Fibroblast of lung (primary cell): ENCODE measurements around the gene OR13C2. TPM values are rescaled to one million over a fixed set of nuclear protein-coding genes. Genes with fewer than 3 reads are reported as not detected.

ENCODE experiments used
- DNase-seq, 2 donors: peaks; one replicate each; pipeline versions ENCODE4 v3.0.0 to v3.0.0-alpha.2; 2010; ENCODE audit warnings: low read depth in 2 of 2
- H2AFZ ChIP-seq: 2 replicates; pipeline ENCODE4 v1.5.1; 2012; ENCODE audit warnings: low read length, control low read depth, inconsistent platforms
- H3K27ac ChIP-seq: 2 replicates; pipeline ENCODE4 v1.5.1; 2011; ENCODE audit warnings: low read length, control low read depth; ENCODE audit not compliant: insufficient read depth
- H3K27me3 ChIP-seq: 2 replicates; pipeline ENCODE4 v1.5.1; 2011; ENCODE audit warnings: mild to moderate bottlenecking, low read length; ENCODE audit not compliant: control insufficient read depth, insufficient read depth
- H3K36me3 ChIP-seq: 2 replicates; pipeline ENCODE4 v1.5.1; 2011; ENCODE audit warnings: low read length; ENCODE audit not compliant: control insufficient read depth, insufficient read depth
- H3K4me1 ChIP-seq: 2 replicates; pipeline ENCODE4 v1.5.1; 2011; ENCODE audit warnings: low read length; ENCODE audit not compliant: control insufficient read depth, insufficient read depth; ENCODE audit errors: extremely low read depth
- H3K4me2 ChIP-seq: 2 replicates; pipeline ENCODE4 v1.5.1; 2011; ENCODE audit warnings: low read length, control low read depth; ENCODE audit not compliant: insufficient read depth; ENCODE audit errors: extremely low read depth
- H3K4me3 ChIP-seq, 4 experiments: fragments of 200-600 bp in 1 of 4; sonication (generic) in 1 of 4; replicated peaks in 1 of 4; 2 replicates each; pipeline ENCODE4 v1.5.1; 2011 to 2016; ENCODE audit warnings: low read length in 4 of 4, low read depth in 3 of 4, mild to moderate bottlenecking in 3 of 4, control low read depth in 2 of 4, inconsistent platforms in 1 of 4, mixed read lengths in 1 of 4; ENCODE audit not compliant: insufficient read depth in 1 of 4; ENCODE audit errors: control extremely low read depth in 1 of 4
- H3K79me2 ChIP-seq: 2 replicates; pipeline ENCODE4 v1.5.1; 2012; ENCODE audit warnings: mild to moderate bottlenecking, low read length, inconsistent platforms; ENCODE audit not compliant: control insufficient read depth, insufficient read depth
- H3K9ac ChIP-seq: 2 replicates; pipeline ENCODE4 v1.5.1; 2011; ENCODE audit warnings: mild to moderate bottlenecking, low read length, control low read depth; ENCODE audit not compliant: insufficient read depth
- H3K9me3 ChIP-seq: 2 replicates; pipeline ENCODE4 v1.5.1; 2012; ENCODE audit warnings: low read depth, low read length; ENCODE audit not compliant: control insufficient read depth, insufficient read depth
- H4K20me1 ChIP-seq: 2 replicates; pipeline ENCODE4 v1.5.1; 2011; ENCODE audit warnings: low read length; ENCODE audit not compliant: control insufficient read depth, insufficient read depth; ENCODE audit errors: extremely low read depth
- CTCF ChIP-seq, 2 donors: IDR thresholded peaks in 1 of 2; conservative IDR thresholded peaks in 1 of 2; 1 replicate in 1 of 2; 2 replicates in 1 of 2; pipeline ENCODE4 v1.5.1; 2011 to 2012; ENCODE audit warnings: low read length in 2 of 2, control low read depth in 1 of 2, inconsistent platforms in 1 of 2, low read depth in 1 of 2, mild to moderate bottlenecking in 1 of 2
- EZH2 ChIP-seq: IDR thresholded peaks from 2 replicates; pipeline ENCODE4 v1.5.1; 2012; ENCODE audit warnings: low read length, control low read depth, mild to moderate bottlenecking; ENCODE audit errors: missing control alignments
- polyA plus RNA-seq, 2 donors: library from polyadenylated mRNA; depleted of rRNA in 1 of 2; stranded (reverse) in 1 of 2; unstranded in 1 of 2; fragments of >200 nt; gene quantifications; 2 replicates each; pipeline ENCODE4 v1.2.1, GENCODE V29; 2011 to 2012; ENCODE audit warnings: missing spikeins in 1 of 2
- total RNA-seq: library from RNA; depleted of rRNA; stranded (reverse); fragments of >200 nt; gene quantifications from 2 replicates; pipeline ENCODE4 v1.2.1, GENCODE V29; 2014

The OR13C2 gene
- total and polyA plus RNA-seq, 2 donors (not counting 1 experiment from before 2014, with no cell fraction given) = not detected

GRCh38 chr9:104577263-104577662 lies 28.2 kb downstream of the OR13C2 start:
- no peak overlapping the region for H3K4me2 ChIP-seq
- no peak overlapping the region for H3K4me3 ChIP-seq
- H3K27ac ChIP-seq = no peak overlapping the region
- no peaks in the 10 kb centered on the region for H3K79me2 ChIP-seq
- no peaks in the 10 kb centered on the region for H3K9me3 ChIP-seq
- TF ChIP-seq EZH2 (no peak), CTCF (conservative IDR thresholded peaks at IDR 0.05 in 1 of 2, IDR thresholded peaks at IDR 0.05 in 1 of 2; ENCODE audit: low read depth in 1 of 2, low read length in 2 of 2) (no peak)
- H3K36me3 ChIP-seq = no peaks in the 10 kb centered on the region
- H2AFZ ChIP-seq = no peak overlapping the region
- no peaks in the 10 kb centered on the region for H3K27me3 ChIP-seq
- no peak for DNase-seq
- no peak overlapping the region for H3K9ac ChIP-seq
- H4K20me1 ChIP-seq = no peaks in the 10 kb centered on the region
- no peaks in the 10 kb centered on the region for H3K4me1 ChIP-seq

GRCh38 chr9:104575456-104575855 lies 30.0 kb downstream of the OR13C2 start:
- DNase-seq = no peak
- TF ChIP-seq CTCF (conservative IDR thresholded peaks at IDR 0.05 in 1 of 2, IDR thresholded peaks at IDR 0.05 in 1 of 2; ENCODE audit: low read depth in 1 of 2, low read length in 2 of 2) (no peak), EZH2 (no peak)
- no peak overlapping the region for H3K4me3 ChIP-seq
- H3K4me1 ChIP-seq = no peaks in the 10 kb centered on the region
- H3K27ac ChIP-seq = no peak overlapping the region
- H3K27me3 ChIP-seq = no peaks in the 10 kb centered on the region
- H4K20me1 ChIP-seq = no peaks in the 10 kb centered on the region
- H3K36me3 ChIP-seq = no peaks in the 10 kb centered on the region
- no peak overlapping the region for H3K9ac ChIP-seq
- no peak overlapping the region for H3K4me2 ChIP-seq
- no peaks in the 10 kb centered on the region for H3K79me2 ChIP-seq
- H3K9me3 ChIP-seq = no peaks in the 10 kb centered on the region
- no peak overlapping the region for H2AFZ ChIP-seq

GRCh38 chr9:104572612-104573011 lies 32.8 kb downstream of the OR13C2 start:
- no peaks in the 10 kb centered on the region for H3K9me3 ChIP-seq
- H3K79me2 ChIP-seq = no peaks in the 10 kb centered on the region
- H3K36me3 ChIP-seq = no peaks in the 10 kb centered on the region
- no peak overlapping the region for H3K4me3 ChIP-seq
- H3K4me1 ChIP-seq = no peaks in the 10 kb centered on the region
- H3K4me2 ChIP-seq = no peak overlapping the region
- H3K9ac ChIP-seq = no peak overlapping the region
- H3K27me3 ChIP-seq = no peaks in the 10 kb centered on the region
- no peaks in the 10 kb centered on the region for H4K20me1 ChIP-seq
- no peak overlapping the region for H3K27ac ChIP-seq
- no peak for TF ChIP-seq CTCF (conservative IDR thresholded peaks at IDR 0.05 in 1 of 2, IDR thresholded peaks at IDR 0.05 in 1 of 2; ENCODE audit: low read depth in 1 of 2, low read length in 2 of 2)
- TF ChIP-seq EZH2 = no peak
- no peak for DNase-seq
- no peak overlapping the region for H2AFZ ChIP-seq
